Mucosa of rectum (tissue), 2 donors: ENCODE results near the gene PLXNC1.

Experiments used
- H3K27ac ChIP-seq, 2 donors: one replicate each; pipeline ENCODE4 v1.7.0; 2013; ENCODE audit warnings: inconsistent platforms in 2 of 2, low read depth in 2 of 2, low read length in 2 of 2
- H3K27me3 ChIP-seq, 2 donors: one replicate each; pipeline ENCODE4 v1.7.0; 2013; ENCODE audit warnings: low read length in 2 of 2; ENCODE audit not compliant: control insufficient read depth in 2 of 2, insufficient read depth in 2 of 2
- H3K36me3 ChIP-seq, 2 donors: one replicate each; pipeline ENCODE4 v1.7.0; 2013; ENCODE audit warnings: low read length in 2 of 2; ENCODE audit not compliant: control insufficient read depth in 2 of 2, insufficient read depth in 2 of 2
- H3K4me1 ChIP-seq, 2 donors: one replicate each; pipeline ENCODE4 v1.7.0; 2013; ENCODE audit warnings: low read length in 2 of 2, mild to moderate bottlenecking in 1 of 2; ENCODE audit not compliant: control insufficient read depth in 2 of 2, insufficient read depth in 2 of 2
- H3K4me3 ChIP-seq, 2 donors: one replicate each; pipeline ENCODE4 v1.7.0; 2013; ENCODE audit warnings: low read length in 2 of 2
- H3K9ac ChIP-seq, 2 donors: one replicate each; pipeline ENCODE4 v1.7.0; 2013; ENCODE audit warnings: low read length in 2 of 2, low read depth in 1 of 2, mild to moderate bottlenecking in 1 of 2
- H3K9me3 ChIP-seq, 2 donors: one replicate each; pipeline ENCODE4 v1.7.0; 2013; ENCODE audit warnings: low read length in 2 of 2; ENCODE audit not compliant: control insufficient read depth in 2 of 2
- donor health status: healthy.
- donor health status: Normal muscosa, but diverticular disease.

The PLXNC1 gene

DNA sequence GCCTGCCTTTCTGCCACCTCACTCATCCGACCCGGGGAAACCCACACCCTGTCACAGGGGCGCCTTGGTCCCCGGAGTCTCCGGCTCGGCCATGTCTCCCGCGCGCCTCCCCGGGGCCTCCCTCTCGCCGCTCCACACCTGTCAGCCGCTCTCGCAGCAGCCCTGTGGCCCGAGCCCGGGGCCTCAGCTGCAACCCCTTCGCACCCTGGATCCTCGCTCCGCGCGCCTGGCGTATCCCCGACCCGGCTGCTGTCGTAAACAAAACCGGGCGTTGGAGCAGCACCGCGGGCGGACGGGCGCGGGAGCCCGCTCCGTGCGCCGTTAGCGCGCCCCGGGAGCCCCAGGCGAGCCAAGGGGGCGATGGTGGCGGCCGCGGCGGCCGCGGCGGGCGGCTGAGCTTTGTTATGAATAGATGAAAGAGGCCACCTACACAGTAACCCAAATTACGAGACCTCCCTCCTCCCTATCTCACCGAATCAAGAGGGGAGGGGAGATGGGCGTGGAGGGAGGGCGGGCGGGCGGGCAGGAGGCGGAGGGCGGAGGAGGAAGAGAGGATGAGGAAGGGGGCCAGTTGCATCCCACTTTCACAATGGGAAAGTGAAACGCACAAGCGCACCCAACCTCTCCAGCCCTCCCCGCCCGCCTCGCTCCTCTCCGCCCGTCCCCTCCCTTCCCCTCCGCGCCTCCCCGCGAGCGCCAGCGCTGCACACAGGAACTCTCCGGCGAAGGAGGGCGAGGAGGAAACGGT is at the start of gene PLXNC1:
TSS of gene PLXNC1 (plus strand) at position 587 of the 748 bp plus-strand sequence. CDS start 395 bp downstream, outside the sequence.
- Histone ChIP-seq H3K9ac (peak within 1 kb of the TSS; percentile 24 to 69), H3K4me1 (peaks cover 19 to 25% of the 10 kb centered on the region in 2 donors), H3K4me3 (peak within 1 kb of the TSS; percentile 67 to 72), H3K36me3 (no peaks in the 10 kb centered on the region), H3K27ac (peak within 1 kb of the TSS; percentile 18 to 58), H3K27me3 (peaks cover 0 to 4% of the 10 kb centered on the region in 2 donors), H3K9me3 (no peaks in the 10 kb centered on the region)

DNA sequence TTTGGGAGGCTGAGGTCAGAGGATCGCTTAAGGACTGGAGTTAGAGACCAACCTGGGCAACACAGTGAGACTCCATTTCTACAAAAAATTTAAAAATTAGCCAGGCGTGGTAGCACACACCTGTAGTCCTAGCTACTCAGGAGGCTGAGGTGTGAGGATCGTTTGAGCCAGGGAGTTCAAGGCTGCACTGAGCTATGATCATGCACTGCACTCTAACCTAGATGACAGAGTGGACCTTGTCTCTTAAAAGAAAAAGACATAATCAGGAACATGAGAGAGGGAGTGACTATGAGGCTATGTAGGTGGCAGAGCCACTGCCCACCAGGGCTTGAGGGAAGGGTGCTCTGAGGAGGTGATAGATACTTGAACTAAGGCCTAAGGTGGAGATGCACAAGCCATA is 49.2 kb upstream of the PLXNC1 start:
- Histone ChIP-seq H3K4me3 (no peak overlapping the region), H3K27me3 (peaks cover 0 to 2% of the 10 kb centered on the region in 2 donors), H3K36me3 (no peaks in the 10 kb centered on the region), H3K4me1 (peaks cover 6 to 10% of the 10 kb centered on the region in 2 donors), H3K9ac (no peak overlapping the region), H3K9me3 (no peaks in the 10 kb centered on the region), H3K27ac (no peak overlapping the region)

DNA sequence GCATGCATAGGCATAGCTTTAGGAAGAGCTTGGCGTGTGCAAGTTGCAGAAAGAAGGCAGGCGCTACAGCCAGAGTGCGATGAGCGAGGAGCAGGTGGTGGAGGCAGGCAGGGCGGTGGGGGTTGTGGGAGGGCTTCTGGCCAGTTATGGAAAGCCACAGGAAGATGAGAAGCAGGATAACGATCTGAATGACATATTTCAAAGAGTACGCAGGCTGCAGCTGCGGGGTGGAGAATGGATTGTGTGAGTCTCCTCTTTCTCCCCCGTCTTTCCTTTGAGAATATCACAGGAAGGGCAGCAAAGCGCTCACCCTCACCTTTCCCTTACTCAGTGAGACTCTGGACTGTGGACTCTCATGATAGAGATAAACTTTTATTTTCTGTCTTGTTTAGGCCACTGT is 48.7 kb upstream of the PLXNC1 start:
- Histone ChIP-seq H3K9ac (no peak overlapping the region), H3K27me3 (peaks cover 0 to 2% of the 10 kb centered on the region in 2 donors), H3K9me3 (no peaks in the 10 kb centered on the region), H3K4me3 (no peak overlapping the region), H3K4me1 (peaks cover 6 to 10% of the 10 kb centered on the region in 2 donors), H3K36me3 (no peaks in the 10 kb centered on the region), H3K27ac (no peak overlapping the region)

DNA sequence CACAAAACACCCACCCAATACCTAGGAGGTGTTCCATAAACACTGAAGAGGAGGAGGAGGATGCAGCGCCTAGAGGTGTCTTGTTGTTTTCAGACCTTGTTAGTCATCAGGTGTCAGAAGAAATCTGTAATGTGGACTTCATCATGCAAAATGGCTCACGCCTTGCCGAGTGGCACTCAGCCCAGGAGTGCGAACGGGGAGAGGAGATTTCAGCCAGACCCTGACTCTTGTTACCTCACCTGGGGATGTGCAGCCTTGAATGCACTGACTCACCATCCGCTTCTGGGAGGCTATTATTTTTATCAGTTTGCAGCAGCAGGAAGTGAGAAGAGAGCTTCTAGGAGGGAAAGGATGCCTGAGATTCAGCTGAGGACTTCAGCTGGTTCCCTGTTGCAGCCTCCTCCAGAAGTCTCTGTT is 48.2 kb upstream of the PLXNC1 start:
- Histone ChIP-seq H3K4me1 (peaks cover 6 to 10% of the 10 kb centered on the region in 2 donors), H3K27ac (no peak overlapping the region), H3K9me3 (no peaks in the 10 kb centered on the region)

DNA sequence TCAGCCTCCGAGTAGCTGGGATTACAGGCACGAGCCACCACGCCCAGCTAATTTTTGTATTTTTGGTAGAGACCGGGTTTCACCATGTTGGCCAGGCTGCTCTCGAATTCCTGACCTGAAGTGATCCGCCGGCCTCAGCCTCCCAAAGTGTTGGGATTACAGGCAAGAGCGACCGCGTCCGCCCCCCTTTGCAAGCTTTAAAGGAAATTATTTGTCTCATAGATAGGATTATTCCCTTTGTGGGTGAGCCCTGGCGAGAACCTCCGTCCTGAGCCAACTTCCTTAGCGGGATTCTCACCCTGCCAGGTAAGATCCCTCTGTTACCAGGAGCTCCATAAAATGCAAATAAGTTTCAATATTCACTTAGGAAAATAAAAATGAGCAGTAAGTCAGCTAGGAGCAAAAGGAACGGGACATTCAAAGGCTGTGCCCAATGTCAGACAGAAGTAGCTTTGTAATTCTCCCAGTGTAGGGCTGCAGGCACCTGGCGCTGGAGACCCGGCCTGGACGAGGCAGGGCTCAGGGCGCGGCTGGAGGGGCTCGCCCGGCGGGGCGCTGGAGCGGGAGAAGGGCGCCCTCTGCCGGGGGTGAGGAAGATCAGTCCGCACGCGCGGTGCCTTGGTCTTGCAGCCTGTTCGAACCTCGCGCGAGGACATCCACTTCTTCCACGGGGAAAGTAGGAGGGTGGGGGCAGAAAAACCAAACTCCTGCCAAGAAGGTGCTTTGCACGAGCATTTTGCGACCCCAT is 47.2 kb upstream of the PLXNC1 start:
- Histone ChIP-seq H3K4me3 (peak overlapping the region; percentile 66 to 79), H3K4me1 (peaks cover 6 to 10% of the 10 kb centered on the region in 2 donors), H3K27ac (no peak overlapping the region), H3K9me3 (no peaks in the 10 kb centered on the region), H3K27me3 (peaks cover 0 to 2% of the 10 kb centered on the region in 2 donors), H3K9ac (peak overlapping the region; percentile 56 to 70), H3K36me3 (no peaks in the 10 kb centered on the region)

More for the DNA sequence above, 48.2 kb upstream of the PLXNC1 start:
- Histone ChIP-seq H3K27me3 (peaks cover 0 to 2% of the 10 kb centered on the region in 2 donors), H3K9ac (no peak overlapping the region), H3K36me3 (no peaks in the 10 kb centered on the region), H3K4me3 (no peak overlapping the region)

DNA sequence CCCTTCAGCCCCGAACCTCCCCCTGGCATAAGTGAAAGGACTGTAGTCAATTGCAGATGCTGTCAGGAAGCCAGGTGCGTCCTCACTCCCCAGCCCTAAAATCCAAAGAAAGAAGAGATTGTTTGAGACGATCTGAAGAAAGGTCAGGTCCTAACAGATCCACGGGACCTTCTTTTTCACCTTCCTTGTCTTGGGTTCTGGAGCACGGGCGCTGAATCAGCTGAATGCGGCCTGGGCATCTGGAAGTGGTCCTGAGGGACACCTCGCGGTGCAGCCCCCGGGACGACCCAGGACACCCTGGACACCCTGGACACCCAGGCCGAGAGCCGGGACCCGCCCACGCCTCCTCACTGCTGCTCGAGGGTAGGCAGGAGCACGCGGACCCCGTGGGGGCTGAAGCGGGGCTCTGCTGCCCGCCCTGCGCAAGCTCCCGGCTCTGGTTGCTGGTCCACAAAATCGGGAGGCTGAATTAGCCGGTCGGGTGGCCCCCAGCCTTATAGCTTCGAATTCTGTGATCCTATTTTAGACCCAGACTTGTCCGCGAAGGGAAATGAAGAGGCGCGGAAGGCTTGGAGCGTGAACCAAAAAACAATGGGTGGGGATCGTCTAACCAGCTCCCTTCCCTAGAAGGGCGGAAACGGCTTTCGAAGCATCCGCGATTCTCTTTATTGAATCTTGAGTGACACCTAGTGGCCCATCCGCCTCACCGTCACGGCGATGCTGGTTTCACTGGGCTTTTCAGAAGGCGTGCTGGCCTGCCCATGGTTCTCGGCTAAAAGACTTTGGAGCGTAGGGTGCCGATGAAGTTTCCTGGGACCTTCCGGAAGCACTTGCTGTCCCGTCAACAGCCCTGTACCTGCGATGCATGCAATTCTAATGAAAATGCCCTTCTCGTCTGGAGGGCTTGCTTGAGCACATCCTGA is 46.4 kb upstream of the PLXNC1 start:
- H3K9ac ChIP-seq: peak overlapping the region; percentile 56 to 70

DNA sequence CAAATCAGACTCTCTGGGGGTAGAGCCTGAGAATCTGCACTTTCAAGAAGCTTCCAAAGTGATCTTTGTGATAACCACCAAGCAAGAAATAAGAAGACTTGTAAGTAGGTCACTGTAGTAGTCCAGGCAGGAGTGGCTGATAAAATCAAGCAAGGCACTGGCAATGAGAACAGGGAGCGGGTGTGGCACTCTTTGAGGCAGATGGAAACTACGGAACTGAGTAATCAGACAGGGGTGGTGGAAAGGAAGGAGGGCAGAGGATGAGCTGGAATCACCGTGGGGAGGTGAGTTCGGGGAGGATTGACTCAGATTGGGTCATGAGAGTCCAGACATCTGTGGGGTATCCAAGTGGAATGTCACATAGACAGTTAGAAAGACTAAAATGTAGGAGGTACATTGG is 44.4 kb upstream of the PLXNC1 start:
- no peak overlapping the region for H3K9ac ChIP-seq
- H3K27me3 ChIP-seq: peaks cover 0 to 2% of the 10 kb centered on the region in 2 donors
- H3K4me3 ChIP-seq: no peak overlapping the region
- H3K27ac ChIP-seq: no peak overlapping the region
- H3K9me3 ChIP-seq: no peaks in the 10 kb centered on the region
- H3K36me3 ChIP-seq: no peaks in the 10 kb centered on the region
- peaks cover 6 to 10% of the 10 kb centered on the region in 2 donors for H3K4me1 ChIP-seq

More for the DNA sequence above, 46.4 kb upstream of the PLXNC1 start:
- no peaks in the 10 kb centered on the region for H3K36me3 ChIP-seq
- H3K27ac ChIP-seq: peak overlapping the region in 1 of 2 donors; percentile 26
- peaks cover 6 to 10% of the 10 kb centered on the region in 2 donors for H3K4me1 ChIP-seq
- no peaks in the 10 kb centered on the region for H3K9me3 ChIP-seq
- H3K4me3 ChIP-seq: peak overlapping the region; percentile 66 to 79
- peaks cover 0 to 2% of the 10 kb centered on the region in 2 donors for H3K27me3 ChIP-seq

DNA sequence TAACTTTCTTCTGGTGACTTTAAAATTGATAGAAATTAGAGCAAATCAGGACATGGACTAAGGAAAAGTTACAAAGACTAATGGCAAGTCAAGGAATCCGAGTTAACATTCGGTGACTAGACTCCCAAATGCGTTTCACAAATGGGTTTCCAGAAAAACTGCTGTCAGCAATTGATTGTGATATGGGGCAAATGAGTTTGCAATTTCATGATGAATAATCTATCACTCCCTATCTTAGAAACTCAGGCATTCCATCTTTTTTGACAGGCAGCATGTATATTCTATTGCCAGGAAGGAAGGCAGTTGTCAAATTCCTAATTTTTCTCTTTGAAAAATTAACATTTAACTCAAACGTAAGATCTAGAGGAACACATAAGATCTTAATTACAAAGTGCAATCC is 40.5 kb upstream of the PLXNC1 start:
- no peaks in the 10 kb centered on the region for H3K9me3 ChIP-seq
- H3K4me3 ChIP-seq: no peak overlapping the region
- no peaks in the 10 kb centered on the region for H3K27me3 ChIP-seq
- H3K4me1 ChIP-seq: no peaks in the 10 kb centered on the region
- no peaks in the 10 kb centered on the region for H3K36me3 ChIP-seq
- no peak overlapping the region for H3K27ac ChIP-seq
- no peak overlapping the region for H3K9ac ChIP-seq

DNA sequence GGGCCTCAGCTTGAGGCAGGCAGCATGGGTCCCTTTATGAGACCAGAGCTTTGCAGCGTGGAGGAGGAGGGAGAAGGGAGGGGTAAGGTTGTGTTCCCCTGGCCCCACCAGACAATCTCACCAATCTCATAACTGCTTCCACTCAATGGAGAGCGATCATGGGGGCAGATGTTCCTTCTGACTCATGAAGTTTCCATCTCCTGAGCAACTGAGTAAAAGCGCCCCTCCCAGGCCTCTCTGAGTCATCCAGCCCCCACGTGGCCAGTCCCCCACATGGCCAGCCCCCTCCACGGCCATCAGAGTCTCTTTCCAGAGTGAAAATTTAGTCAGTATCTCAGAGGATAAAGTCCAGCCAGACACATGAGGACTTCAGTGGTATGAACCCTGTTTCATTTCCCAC is 39.2 kb upstream of the PLXNC1 start:
- Histone ChIP-seq H3K27ac (no peak overlapping the region), H3K4me1 (no peaks in the 10 kb centered on the region), H3K36me3 (no peaks in the 10 kb centered on the region), H3K27me3 (no peaks in the 10 kb centered on the region), H3K9me3 (no peaks in the 10 kb centered on the region), H3K9ac (no peak overlapping the region), H3K4me3 (no peak overlapping the region)
